Fibroblast of gingiva (primary cell): Measurements from ENCODE around the gene RPS6KA2.

Experiments
- DNase-seq: peaks from one replicate; pipeline ENCODE4 v3.0.0-alpha.2; 2011; ENCODE audit warnings: low read depth

The RPS6KA2 gene

GRCh38 chr6:166572370-166573261, 54.4 kb downstream of the RPS6KA2 start:
- peak; percentile 91 for DNase-seq

GRCh38 chr6:166570929-166571713, 55.9 kb downstream of the RPS6KA2 start:
- no peak for DNase-seq

- no peak for DNase-seq
Observed at GRCh38 chr6:166569206-166569605, 57.8 kb downstream of the RPS6KA2 start.

GRCh38 chr6:166567813-166568212, 59.2 kb downstream of the RPS6KA2 start:
- no peak for DNase-seq

GRCh38 chr6:166567107-166567506, 59.9 kb downstream of the RPS6KA2 start:
- peak; percentile 93 for DNase-seq

- DNase-seq: no peak
Observed at GRCh38 chr6:166566026-166567011, 60.7 kb downstream of the RPS6KA2 start.

GRCh38 chr6:166565084-166565967, 61.7 kb downstream of the RPS6KA2 start:
- no peak for DNase-seq

- no peak for DNase-seq
Observed at GRCh38 chr6:166563805-166564204, 63.2 kb downstream of the RPS6KA2 start.

GRCh38 chr6:166563200-166563599, 63.9 kb downstream of the RPS6KA2 start:
- no peak for DNase-seq

- DNase-seq: no peak
Observed at GRCh38 chr6:166562726-166563125, 64.3 kb downstream of the RPS6KA2 start.

- DNase-seq: no peak
Observed at GRCh38 chr6:166561771-166562359, 65.2 kb downstream of the RPS6KA2 start.

GRCh38 chr6:166560222-166560621, 66.8 kb downstream of the RPS6KA2 start:
- no peak for DNase-seq

- DNase-seq: no peak
Observed at GRCh38 chr6:166559662-166560061, 67.4 kb downstream of the RPS6KA2 start.

GRCh38 chr6:166559211-166559610, 67.8 kb downstream of the RPS6KA2 start:
- DNase-seq: peak; percentile 76

- DNase-seq: no peak
Observed at GRCh38 chr6:166558156-166559005, 68.7 kb downstream of the RPS6KA2 start.

- DNase-seq: peak; percentile 99
Observed at GRCh38 chr6:166556863-166557322, 70.2 kb downstream of the RPS6KA2 start.

- no peak for DNase-seq
Observed at GRCh38 chr6:166556336-166556735, 70.7 kb downstream of the RPS6KA2 start.

- no peak for DNase-seq
Observed at GRCh38 chr6:166555086-166555485, 72.0 kb downstream of the RPS6KA2 start.

GRCh38 chr6:166554316-166554715, 72.7 kb downstream of the RPS6KA2 start:
- DNase-seq: peak; percentile 14
